ENCODE measurements around the gene UBAP1L. TPM values are rescaled to one million over a fixed set of nuclear protein-coding genes. Genes with fewer than 3 reads are reported as not detected.

The UBAP1L gene
- total and polyA plus RNA-seq, 8 donors = 2.7 to 12.4 (median 9.4) TPM

DNA sequence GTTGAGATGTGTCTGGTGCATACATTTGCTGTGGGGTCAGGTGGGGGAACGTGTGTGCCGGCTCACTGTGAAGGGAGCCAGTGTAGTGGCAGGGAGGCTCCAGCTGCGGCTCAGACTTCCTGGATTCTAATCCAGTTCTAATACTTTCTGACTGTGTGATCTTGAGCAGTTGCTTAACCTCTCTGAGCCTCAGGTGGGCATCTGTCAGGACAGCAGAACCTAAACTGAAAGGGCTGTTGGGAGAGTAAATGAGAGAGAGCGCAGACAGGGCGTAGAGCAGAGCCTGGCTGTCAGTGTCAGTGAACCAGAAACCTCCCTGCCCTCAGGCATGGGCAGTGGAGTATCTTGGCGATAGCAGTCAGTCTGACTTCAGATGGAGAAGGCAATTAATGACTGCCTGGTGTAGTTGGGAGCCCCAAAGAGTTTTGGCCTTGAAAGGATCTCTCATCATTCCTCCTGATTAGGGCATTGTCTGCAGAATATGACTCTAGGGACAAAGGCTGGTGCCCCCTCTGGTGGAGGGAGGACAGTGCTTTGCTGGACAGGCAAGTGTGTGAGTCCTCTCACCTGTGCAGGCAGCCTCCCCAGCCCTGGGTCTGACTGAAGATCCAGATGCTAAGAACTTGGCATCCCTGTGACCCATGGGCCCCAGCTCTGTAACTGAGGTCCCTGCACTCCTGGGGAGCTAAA is 28.9 kb downstream of the UBAP1L start:
- Histone ChIP-seq H3K9me3 (no peaks in the 10 kb centered on the region), H3K36me3 (no peaks in the 10 kb centered on the region), H3K4me3 (no peak overlapping the region), H3K27ac (peak overlapping the region in 1 of 2 donors; percentile 23), H3K4me1 (peaks cover 38 to 55% of the 10 kb centered on the region in 2 donors), H3K27me3 (peaks cover 0 to 15% of the 10 kb centered on the region in 2 donors)
- DNase-seq = no peak
- intact Hi-C loops (cut with DNase I) = no loop called here
- no peak for ATAC-seq
- TF ChIP-seq, protein P1, sequence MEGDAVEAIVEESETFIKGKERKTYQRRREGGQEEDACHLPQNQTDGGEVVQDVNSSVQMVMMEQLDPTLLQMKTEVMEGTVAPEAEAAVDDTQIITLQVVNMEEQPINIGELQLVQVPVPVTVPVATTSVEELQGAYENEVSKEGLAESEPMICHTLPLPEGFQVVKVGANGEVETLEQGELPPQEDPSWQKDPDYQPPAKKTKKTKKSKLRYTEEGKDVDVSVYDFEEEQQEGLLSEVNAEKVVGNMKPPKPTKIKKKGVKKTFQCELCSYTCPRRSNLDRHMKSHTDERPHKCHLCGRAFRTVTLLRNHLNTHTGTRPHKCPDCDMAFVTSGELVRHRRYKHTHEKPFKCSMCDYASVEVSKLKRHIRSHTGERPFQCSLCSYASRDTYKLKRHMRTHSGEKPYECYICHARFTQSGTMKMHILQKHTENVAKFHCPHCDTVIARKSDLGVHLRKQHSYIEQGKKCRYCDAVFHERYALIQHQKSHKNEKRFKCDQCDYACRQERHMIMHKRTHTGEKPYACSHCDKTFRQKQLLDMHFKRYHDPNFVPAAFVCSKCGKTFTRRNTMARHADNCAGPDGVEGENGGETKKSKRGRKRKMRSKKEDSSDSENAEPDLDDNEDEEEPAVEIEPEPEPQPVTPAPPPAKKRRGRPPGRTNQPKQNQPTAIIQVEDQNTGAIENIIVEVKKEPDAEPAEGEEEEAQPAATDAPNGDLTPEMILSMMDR (IDR thresholded peaks at IDR 0.05) = no peak

DNA sequence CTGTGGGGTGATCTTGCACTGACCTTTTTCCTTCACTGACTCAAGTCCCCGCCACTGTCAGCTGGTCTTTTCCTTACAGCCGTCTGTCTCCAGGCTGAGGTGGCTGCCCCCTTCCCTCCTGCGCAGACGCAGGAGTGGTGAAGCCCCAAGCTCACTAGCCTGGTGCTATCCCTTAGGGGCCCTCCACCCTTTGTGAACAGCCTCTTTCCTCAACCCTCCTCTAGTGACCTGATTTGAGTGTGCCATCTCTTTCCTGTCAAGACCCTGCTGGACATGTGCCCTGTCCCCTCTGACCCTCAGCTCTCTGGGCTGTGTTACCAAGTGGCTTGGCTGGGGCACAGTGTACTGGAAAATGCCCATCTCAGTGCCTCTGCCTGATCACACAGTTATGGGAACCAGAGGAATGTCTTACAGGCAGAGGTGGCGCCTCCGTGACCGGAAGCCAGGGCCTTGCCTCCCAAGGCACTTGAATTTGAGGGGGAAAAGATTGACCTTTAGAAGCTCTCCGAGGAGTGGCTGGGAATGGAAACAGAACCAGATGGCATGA is 29.7 kb downstream of the UBAP1L start:
- TF ChIP-seq, protein P1 (IDR thresholded peaks at IDR 0.05) = no peak
- Histone ChIP-seq H3K27me3 (peaks cover 0 to 15% of the 10 kb centered on the region in 2 donors), H3K27ac (peak overlapping the region in 1 of 2 donors; percentile 23), H3K4me1 (peaks cover 38 to 55% of the 10 kb centered on the region in 2 donors), H3K4me3 (no peak overlapping the region), H3K9me3 (no peaks in the 10 kb centered on the region), H3K36me3 (no peaks in the 10 kb centered on the region)
- DNase-seq (no peak), ATAC-seq (peak; percentile 3)
- intact Hi-C loops (cut with DNase I) = no loop called here

- Histone ChIP-seq H3K36me3 (no peaks in the 10 kb centered on the region), H3K27ac (peak overlapping the region in 1 of 2 donors; percentile 23), H3K9me3 (no peaks in the 10 kb centered on the region), H3K27me3 (peaks cover 0 to 15% of the 10 kb centered on the region in 2 donors), H3K4me3 (no peak overlapping the region), H3K4me1 (peaks cover 38 to 55% of the 10 kb centered on the region in 2 donors)
- ATAC-seq (no peak), DNase-seq (no peak)
- TF ChIP-seq, protein P1 (IDR thresholded peaks at IDR 0.05) = no peak
- intact Hi-C loops (cut with DNase I) = no loop called here
These were observed 30.3 kb downstream of the UBAP1L start for GRCh38 chr15:65084500-65085206.

- Histone ChIP-seq H3K4me1 (peaks cover 35 to 52% of the 10 kb centered on the region in 2 donors), H3K27ac (no peak overlapping the region), H3K27me3 (peaks cover 0 to 28% of the 10 kb centered on the region in 2 donors), H3K9me3 (no peaks in the 10 kb centered on the region), H3K4me3 (no peak overlapping the region), H3K36me3 (no peaks in the 10 kb centered on the region)
- ATAC-seq = peak; percentile 7
- intact Hi-C loops (cut with DNase I) = no loop called here
- TF ChIP-seq, protein P1 (IDR thresholded peaks at IDR 0.05) = peak in 1 of 2 donors; percentile 46
- DNase-seq = peak in 2 of 4 donors; percentile 91 to 93
These were observed 31.7 kb downstream of the UBAP1L start for GRCh38 chr15:65083262-65083701.

Measured in left lung (tissue), 10 donors.